Nucleus accumbens (tissue), 56 donors: Measurements from ENCODE around the gene EBNA1BP2.
"Not testable (repeated sequence)": the region's sequence is repeated elsewhere in the genome, so short reads cannot be mapped to it uniquely, and the experiment has no call there.

Experiments
- DNase-seq, 56 donors: peaks; one replicate each; lab custom pipeline; 2025; lab: John Stamatoyannopoulos, UW

Gene EBNA1BP2

GRCh38 chr1:43174873-43175272, 2.8 kb upstream of the EBNA1BP2 start:
- no peak for DNase-seq

DNA sequence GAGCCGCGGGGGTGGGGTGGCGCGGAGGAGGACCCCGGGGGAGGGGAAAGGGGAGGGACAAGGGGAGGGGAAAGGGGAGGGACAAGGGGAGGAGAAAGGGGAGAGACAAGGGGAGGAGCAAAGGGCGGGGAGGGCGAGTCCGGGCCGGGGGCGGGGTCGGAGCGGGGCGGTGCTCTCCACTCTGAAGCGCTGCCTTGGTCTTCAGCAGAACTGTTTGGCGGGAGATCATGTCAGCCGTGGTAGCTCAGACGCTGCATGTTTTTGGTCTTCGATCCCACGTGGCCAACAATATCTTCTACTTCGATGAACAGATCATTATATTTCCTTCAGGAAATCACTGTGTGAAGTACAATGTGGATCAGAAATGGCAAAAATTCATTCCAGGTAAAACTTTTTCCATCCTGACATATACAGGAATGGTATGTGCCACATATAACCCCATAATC, 460 bp upstream of the EBNA1BP2 start:
- peak in 49 of 56 donors; percentile 47 to 97 (median 91) for DNase-seq

DNA sequence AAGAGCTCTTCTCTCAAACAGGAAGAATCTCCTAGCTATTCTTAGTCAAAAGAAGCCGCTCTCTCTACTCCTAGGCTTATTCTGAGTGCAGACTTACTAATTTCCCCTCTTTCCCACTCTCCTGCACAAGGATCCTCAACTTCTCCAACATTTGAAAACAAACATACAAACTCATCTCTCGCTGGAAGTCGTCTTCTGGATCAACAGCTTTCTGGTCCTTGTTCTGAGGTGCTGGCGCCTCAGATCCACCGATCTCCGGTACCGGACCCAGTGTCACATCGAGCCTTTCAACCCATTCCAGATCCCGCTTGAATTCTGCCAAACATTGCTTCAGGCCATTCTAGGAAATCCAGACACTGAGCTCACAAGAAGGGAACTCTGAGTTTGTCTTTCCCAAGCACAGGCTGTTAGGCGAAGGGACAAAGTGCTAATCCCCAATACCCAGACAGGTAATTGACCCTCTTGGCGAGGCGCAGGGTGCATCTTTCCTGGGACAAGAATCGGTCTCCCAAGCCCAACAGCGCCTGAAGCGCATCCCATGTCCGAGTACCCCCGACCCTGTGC, 696 bp downstream of the EBNA1BP2 start:
- DNase-seq = no peak

DNA sequence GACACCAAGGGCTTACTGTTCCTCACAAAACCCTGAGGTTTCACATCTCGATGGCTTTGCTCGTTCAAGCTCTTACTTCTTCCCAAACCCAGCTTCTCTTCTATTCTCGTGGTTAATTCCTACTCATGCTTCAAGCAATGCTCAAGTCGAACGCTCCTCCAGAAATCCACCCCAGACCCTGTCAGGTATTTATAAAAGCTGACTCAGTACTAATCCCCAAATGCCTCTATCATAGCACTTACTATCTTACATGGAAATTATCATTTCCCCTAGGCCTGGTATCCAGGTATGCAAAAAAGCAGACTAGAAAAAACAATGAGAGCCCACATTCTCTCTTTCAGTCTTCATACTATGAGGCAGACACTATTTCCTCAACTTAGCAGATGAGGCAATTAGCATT, 6.3 kb downstream of the EBNA1BP2 start:
- DNase-seq = no peak

DNA sequence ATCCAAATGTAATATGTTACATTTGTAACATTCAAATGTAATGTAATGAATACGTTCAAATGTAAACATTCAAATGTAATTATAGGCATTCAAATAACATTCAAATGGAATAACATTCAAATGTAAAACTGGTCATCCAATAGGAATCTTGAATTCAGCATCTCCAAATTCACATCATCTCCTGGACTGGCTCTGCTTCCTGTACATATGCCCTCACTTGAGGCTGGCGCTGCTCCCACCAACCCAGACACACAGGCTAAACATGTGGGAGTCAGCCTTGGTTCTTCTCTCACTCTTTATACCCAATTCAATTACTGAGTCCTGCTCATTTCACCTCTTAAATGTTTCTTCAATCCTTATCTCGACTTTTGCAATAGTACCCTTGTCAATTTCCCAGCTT, 6.9 kb downstream of the EBNA1BP2 start:
- DNase-seq = no peak

GRCh38 chr1:43156026-43156425, 16.1 kb downstream of the EBNA1BP2 start:
- DNase-seq = no peak

DNA sequence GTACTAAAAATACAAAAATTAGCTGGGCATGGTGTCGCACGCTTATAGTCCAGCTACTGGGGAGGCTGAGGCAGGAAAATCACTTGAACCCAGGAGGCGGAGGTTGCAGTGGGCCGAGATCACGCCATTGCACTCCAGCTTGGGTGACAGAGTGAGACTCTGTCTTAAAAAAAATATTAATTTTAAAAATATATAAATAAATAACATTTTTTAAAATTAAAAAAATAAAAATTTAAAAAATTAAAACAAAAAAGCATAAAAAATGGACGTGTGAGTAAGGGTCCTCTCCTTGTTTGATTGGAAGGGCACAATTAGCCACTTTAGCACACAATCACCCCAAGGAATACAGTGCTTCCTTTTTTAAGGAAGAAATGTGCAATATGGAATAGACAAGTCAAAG, 18.6 kb downstream of the EBNA1BP2 start:
- DNase-seq = no peak

- no peak for DNase-seq
These were observed 19.2 kb downstream of the EBNA1BP2 start for GRCh38 chr1:43152866-43153265.

DNA sequence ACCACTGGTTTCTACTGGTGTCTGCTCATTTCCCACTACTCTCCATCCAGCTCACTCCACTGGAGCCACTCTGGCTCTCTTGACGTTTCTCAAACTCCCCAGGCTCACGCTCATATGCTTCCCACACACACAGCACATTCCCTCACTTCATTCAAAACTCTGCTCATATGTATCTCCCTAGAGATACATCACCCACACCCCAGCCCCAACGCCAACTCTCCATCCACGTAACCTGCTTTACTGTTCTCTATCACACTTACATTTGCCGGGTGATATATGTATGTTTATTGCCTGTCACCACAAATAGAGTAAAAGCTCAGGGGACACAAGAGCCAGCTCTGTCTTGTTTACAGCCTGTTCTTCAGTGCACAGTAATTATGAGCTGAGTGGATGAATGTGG, 22.2 kb downstream of the EBNA1BP2 start:
- DNase-seq = no peak

- peak in 51 of 56 donors; percentile 6 to 89 (median 45) for DNase-seq
These were observed 24.3 kb downstream of the EBNA1BP2 start for GRCh38 chr1:43147625-43148327.

GRCh38 chr1:43144237-43144636, 27.9 kb downstream of the EBNA1BP2 start:
- DNase-seq = no peak

DNA sequence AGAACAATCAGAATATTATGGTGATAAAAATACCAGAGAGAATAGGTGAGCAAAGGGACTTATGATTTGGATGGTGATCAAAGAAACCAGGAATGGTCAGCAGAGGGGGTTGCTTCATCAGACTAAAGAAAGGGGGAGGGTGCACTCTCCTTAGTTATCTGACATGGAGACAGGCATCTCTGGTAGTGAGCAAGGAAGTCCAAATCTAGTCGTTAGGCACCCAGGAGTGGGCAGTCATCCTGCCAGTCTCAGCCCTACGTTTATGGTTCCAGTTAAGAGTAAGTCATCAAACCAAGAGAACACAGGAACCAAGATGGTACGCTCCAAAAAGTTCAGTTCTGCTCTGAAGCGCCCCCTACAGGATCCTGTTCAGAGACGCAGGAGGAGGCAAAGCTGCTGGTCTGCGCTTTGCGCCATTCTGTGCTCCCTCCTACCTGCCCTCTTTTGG, 28.6 kb downstream of the EBNA1BP2 start:
- no peak for DNase-seq

DNA sequence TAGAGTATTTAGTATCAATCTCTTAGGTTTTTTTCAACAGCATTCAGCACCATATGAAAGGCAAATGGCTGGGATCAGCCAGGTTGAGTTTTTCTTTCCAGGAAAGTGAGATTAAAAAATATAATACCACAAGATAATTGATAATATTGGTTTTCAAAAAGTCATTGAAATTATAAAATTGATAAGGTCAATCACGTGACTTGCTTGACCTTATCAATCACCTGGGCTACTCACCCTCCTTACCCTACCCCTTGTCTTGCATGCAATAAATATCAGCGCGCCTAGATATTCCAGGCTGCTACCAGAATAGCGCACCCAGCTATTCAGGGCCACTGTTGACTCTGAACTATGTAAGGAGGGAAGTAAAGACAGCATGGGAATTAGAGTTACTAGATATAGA, 31.5 kb downstream of the EBNA1BP2 start:
- no peak for DNase-seq

DNA sequence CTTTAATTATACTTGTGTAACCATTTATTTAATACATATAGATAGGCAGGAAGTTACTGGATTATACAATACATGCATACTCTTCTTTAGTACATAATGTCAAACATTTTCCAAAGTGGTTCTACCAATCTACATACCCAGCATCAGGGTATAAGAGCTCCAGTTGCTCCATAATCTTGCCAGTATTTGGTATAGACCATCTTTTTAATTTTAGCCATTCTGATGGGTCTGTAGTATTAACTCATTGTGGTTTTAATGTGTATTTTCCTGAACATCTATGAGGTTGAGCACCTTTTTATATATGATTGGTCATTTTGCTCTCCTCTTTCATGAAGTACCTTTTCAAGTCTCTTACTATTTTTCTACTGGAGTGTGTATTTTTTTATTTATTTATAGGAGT, 32.1 kb downstream of the EBNA1BP2 start:
- no peak for DNase-seq

DNA sequence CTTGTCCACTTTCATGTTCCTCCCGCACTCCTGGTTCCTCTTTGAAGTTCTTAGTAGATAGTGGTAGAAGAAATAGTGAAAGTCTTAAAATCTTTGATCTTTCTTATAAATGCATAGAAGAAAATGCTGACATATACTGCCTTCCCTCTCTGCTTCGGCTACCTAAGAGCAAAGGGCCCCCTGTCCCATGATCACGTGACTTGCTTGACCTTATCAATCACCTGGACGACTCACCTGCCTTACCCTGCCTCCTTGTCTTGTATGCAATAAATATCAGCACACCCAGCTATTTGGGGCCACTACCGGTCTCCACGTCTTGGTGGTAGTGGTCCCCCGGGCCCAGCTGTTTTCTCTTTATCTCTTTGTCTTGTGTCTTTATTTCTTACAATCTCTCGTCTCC, 32.8 kb downstream of the EBNA1BP2 start:
- not testable (repeated sequence) for DNase-seq

GRCh38 chr1:43137445-43138052, 34.5 kb downstream of the EBNA1BP2 start:
- peak in 25 of 56 donors; percentile 1 to 43 (median 13) for DNase-seq

GRCh38 chr1:43135857-43136781, 36.0 kb downstream of the EBNA1BP2 start:
- DNase-seq = no peak

DNA sequence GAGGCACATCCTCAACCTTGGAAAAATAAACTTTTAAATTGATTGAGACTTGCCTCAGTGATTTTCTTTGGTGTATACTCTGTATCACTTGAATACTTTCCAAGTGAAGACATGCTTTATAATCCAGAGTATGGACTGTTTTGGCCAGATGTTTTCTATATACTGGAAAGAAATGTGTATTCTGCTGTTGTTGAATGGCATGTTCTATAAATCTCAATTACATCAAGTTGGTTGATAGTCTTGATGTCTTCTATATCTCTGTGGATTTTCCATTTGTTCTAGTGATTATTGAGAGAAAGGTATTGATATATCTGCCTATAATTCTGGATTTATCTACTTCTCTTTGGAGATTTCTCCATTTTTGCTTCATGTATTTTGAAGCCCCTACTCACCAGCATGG, 37.5 kb downstream of the EBNA1BP2 start:
- no peak for DNase-seq

- no peak for DNase-seq
These were observed 38.0 kb downstream of the EBNA1BP2 start for GRCh38 chr1:43134068-43134467.

DNA sequence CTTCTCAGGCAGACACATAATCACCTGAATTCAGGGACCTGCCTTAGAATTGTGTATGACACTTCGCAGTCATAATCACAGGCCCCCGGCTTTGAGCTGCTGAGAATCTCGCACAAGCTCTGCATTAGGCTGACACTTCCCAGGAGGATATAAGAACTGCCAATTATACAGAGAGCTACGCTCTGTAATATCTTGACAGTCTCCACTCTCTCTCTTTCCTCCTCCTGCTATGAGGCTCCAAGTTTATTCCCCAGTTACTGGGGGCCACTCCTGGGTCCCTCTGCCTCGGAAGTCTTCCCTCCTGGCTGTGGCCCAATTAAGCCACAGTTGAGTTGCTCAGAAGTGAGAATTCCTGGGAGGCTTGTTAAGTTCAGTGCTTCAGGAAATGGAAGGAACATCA, 42.7 kb downstream of the EBNA1BP2 start:
- no peak for DNase-seq

GRCh38 chr1:43128816-43129215, 43.3 kb downstream of the EBNA1BP2 start:
- DNase-seq = no peak
